HEK293T (cell line): ENCODE data around the gene LANCL3.

Experiments
- ARNT ChIP-seq: fragments of 450-650 bp; IDR thresholded peaks from 2 replicates; pipeline ENCODE4 v1.6.1; 2017; ENCODE audit warnings: mild to moderate bottlenecking
- FOXM1 ChIP-seq: fragments of 450-650 bp; IDR thresholded peaks from 2 replicates; pipeline ENCODE4 v1.6.1; 2017; ENCODE audit warnings: mild to moderate bottlenecking, borderline replicate concordance
- LEF1 ChIP-seq: fragments of 450-650 bp; IDR thresholded peaks from 2 replicates; pipeline ENCODE4 v1.6.1; 2017; ENCODE audit warnings: mild to moderate bottlenecking, borderline replicate concordance
- SP1 ChIP-seq: fragments of 450-650 bp; IDR thresholded peaks from 2 replicates; pipeline ENCODE4 v1.6.1; 2017
- TARDBP ChIP-seq: fragments of 450-650 bp; IDR thresholded peaks from 2 replicates; pipeline ENCODE4 v1.6.1; 2016

DNA sequence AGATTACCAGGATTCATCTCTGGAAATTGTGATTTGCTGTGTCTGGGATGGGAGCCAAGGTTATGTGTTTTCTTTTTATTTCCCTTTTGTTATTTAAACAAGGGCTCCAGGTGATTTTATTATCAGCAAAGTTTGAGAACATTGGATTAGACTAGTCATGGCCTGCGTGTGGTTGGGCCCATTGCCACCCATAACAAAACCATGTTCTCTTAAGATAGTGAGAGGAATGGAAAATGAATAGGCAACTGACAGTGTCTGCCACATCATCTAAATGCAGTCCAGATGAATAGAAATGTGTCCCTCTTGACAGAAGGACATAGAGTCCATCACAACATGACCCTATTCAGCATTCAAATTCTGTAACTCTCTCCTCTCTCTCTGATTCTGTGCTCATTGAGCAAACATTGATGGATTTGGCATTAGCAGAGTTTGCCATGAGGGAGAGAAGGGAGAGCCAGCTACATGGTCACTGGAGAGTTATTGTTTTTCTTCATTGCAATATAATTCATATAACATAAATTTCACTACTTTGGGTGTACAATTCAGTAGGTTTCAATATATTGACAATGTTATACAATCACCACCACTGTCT lies 125.8 kb downstream of the LANCL3 start:
- TF ChIP-seq TARDBP (no peak), LEF1 (no peak), FOXM1 (no peak), SP1 (no peak), ARNT (no peak)
